Measurements from ENCODE around the gene WNK1. TPM values are rescaled to one million over a fixed set of nuclear protein-coding genes. Genes with fewer than 3 reads are reported as not detected.

Gene WNK1
- total and polyA plus RNA-seq, 2 donors (not counting 3 experiments of a cell fraction or from before 2014, with no cell fraction given): 46.3 to 108 TPM

DNA sequence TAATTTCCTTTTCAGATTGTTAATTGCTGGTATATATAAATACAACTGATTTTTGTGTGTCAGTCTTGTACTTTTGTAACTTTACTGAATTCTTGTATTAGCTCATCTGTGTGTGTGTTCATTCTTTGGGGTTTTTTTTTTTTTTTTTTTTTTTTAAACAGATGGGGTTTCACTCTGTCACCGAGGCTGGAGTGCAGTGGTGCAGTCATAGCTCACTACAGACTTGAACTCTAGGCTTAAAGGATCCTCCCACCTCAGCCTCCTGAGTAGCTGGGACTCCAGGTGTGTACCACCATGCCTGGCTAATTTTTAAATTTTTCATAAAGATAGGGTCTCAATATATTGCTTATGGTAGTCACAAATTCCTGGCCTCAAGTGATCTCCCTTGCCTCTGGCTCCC, 68.0 kb downstream of the WNK1 start:
- Histone ChIP-seq H3K36me3 (ENCODE audit: control insufficient read depth in 2 of 2, extremely low read depth in 1 of 2, insufficient read depth in 2 of 2, low read length in 2 of 2) (no peaks in the 10 kb centered on the region), H3K4me2 (ENCODE audit: insufficient read depth, low read length) (no peak overlapping the region), H4K20me1 (replicated peaks; ENCODE audit: control insufficient read depth, extremely low read depth, insufficient read depth, low read length) (peaks cover 8% of the 10 kb centered on the region), H2AFZ (ENCODE audit: low read depth, low read length) (no peak overlapping the region), H3K4me1 (ENCODE audit: control insufficient read depth, extremely low read depth, insufficient read depth, low read length) (no peaks in the 10 kb centered on the region), H3K79me2 (ENCODE audit: control insufficient read depth, insufficient read depth, low read length) (peaks cover 57% of the 10 kb centered on the region), H3K9me3 (replicated peaks; ENCODE audit: control insufficient read depth, insufficient read depth, low read length) (no peaks in the 10 kb centered on the region), H3K27me3 (ENCODE audit: control insufficient read depth in 2 of 2, insufficient read depth in 2 of 2, low read length in 2 of 2) (no peaks in the 10 kb centered on the region), H3K9me1 (replicated peaks; ENCODE audit: control insufficient read depth, extremely low read depth, insufficient read depth, low read length) (no peaks in the 10 kb centered on the region), H3K27ac (ENCODE audit: insufficient read depth, low read depth, low read length) (no peak overlapping the region), H3K9ac (replicated peaks; ENCODE audit: extremely low read depth, insufficient read depth, low read length) (no peak overlapping the region), H3K4me3 (replicated peaks in 1 of 3; ENCODE audit: insufficient read depth in 1 of 3, low read depth in 1 of 3, low read length in 3 of 3) (no peak overlapping the region)
- dilution Hi-C loops (cut with MboI; ENCODE audit: extremely low pct_ligation_motif_present, low sequenced_read_pairs) (no loop called here), intact Hi-C loops (cut with micrococcal nuclease) (no loop called here)
- DNase-seq (ENCODE audit: low read depth, low spot score) (no peak), FAIRE-seq (no peak)
- CTCF ChIA-PET: interaction anchor here (0.6 to 1.2 kb wide), 5 partner anchors 69 to 627 kb away, joined by 3 to 4 read pairs (median 3); no protein-coding TSS in a partner anchor
- POLR2A ChIA-PET: no interaction called here
- no TSS peak for BruUV-seq (replicated peaks)
- TF ChIP-seq, protein P1, sequence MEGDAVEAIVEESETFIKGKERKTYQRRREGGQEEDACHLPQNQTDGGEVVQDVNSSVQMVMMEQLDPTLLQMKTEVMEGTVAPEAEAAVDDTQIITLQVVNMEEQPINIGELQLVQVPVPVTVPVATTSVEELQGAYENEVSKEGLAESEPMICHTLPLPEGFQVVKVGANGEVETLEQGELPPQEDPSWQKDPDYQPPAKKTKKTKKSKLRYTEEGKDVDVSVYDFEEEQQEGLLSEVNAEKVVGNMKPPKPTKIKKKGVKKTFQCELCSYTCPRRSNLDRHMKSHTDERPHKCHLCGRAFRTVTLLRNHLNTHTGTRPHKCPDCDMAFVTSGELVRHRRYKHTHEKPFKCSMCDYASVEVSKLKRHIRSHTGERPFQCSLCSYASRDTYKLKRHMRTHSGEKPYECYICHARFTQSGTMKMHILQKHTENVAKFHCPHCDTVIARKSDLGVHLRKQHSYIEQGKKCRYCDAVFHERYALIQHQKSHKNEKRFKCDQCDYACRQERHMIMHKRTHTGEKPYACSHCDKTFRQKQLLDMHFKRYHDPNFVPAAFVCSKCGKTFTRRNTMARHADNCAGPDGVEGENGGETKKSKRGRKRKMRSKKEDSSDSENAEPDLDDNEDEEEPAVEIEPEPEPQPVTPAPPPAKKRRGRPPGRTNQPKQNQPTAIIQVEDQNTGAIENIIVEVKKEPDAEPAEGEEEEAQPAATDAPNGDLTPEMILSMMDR (IDR thresholded peaks at IDR 0.05; ENCODE audit: extremely low read depth in 1 of 2, insufficient read depth in 1 of 2, low read depth in 1 of 2, low read length in 2 of 2): no peak
- TF ChIP-seq EZH2 (IDR thresholded peaks at IDR 0.05; ENCODE audit: borderline replicate concordance, low read depth, low read length, severe bottlenecking) (no peak), POLR2AphosphoS5 (IDR thresholded peaks at IDR 0.05; ENCODE audit: insufficient read depth, low read depth, low read length) (no peak), MYC (IDR thresholded peaks at IDR 0.05; ENCODE audit: low read depth, low read length) (no peak), FOS (IDR thresholded peaks at IDR 0.05; ENCODE audit: borderline replicate concordance, insufficient read depth, low read length) (no peak), GATA2 (IDR thresholded peaks at IDR 0.05; ENCODE audit: insufficient read depth, insufficient read length, low read depth, low read length) (no peak), POLR2A (IDR thresholded peaks at IDR 0.05; ENCODE audit: low read depth, low read length) (no peak), JUN (IDR thresholded peaks at IDR 0.05; ENCODE audit: borderline replicate concordance, insufficient read depth, insufficient read length, low read depth) (no peak)
- TF ChIP-seq, protein P2, sequence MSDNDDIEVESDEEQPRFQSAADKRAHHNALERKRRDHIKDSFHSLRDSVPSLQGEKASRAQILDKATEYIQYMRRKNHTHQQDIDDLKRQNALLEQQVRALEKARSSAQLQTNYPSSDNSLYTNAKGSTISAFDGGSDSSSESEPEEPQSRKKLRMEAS (IDR thresholded peaks at IDR 0.05; ENCODE audit: insufficient read depth, insufficient read length): no peak

Measured in endothelial cell of umbilical vein (primary cell).